Astrocyte (in vitro differentiated cells and primary cell): ENCODE data around the gene MMS19. TPM values are rescaled to one million over a fixed set of nuclear protein-coding genes. Genes with fewer than 3 reads are reported as not detected.

Experiments
- DNase-seq: peaks from one replicate; pipeline ENCODE4 v3.0.0-alpha.2; 2010; ENCODE audit warnings: low read depth
- FAIRE-seq: peaks from 2 replicates; lab custom pipeline; 2011; peaks lifted over from hg19 to GRCh38; lab: Jason Lieb, UNC
- H2AFZ ChIP-seq: 2 replicates; pipeline ENCODE4 v1.6.0; 2012; ENCODE audit warnings: low read depth, low read length, inconsistent platforms
- H3K27ac ChIP-seq: 2 replicates; pipeline ENCODE4 v1.5.1; 2011; ENCODE audit warnings: low read depth, low read length, inconsistent platforms
- H3K27me3 ChIP-seq: 2 replicates; pipeline ENCODE4 v1.6.0; 2011; ENCODE audit warnings: low read length, inconsistent platforms; ENCODE audit not compliant: insufficient read depth
- H3K36me3 ChIP-seq: 2 replicates; pipeline ENCODE4 v1.5.1; 2011; ENCODE audit warnings: low read length, inconsistent platforms; ENCODE audit not compliant: insufficient read depth
- H3K4me1 ChIP-seq: 2 replicates; pipeline ENCODE4 v1.5.1; 2011; ENCODE audit warnings: low read length, inconsistent platforms; ENCODE audit not compliant: insufficient read depth
- H3K4me2 ChIP-seq: 2 replicates; pipeline ENCODE4 v1.6.0; 2012; ENCODE audit warnings: low read length, inconsistent platforms
- H3K4me3 ChIP-seq: 2 replicates; pipeline ENCODE4 v1.5.1; 2011; ENCODE audit warnings: low read depth, mild to moderate bottlenecking, low read length, inconsistent platforms; ENCODE audit not compliant: insufficient read depth
- H3K79me2 ChIP-seq: 2 replicates; pipeline ENCODE4 v1.6.0; 2012; ENCODE audit warnings: mild to moderate bottlenecking, low read length, inconsistent platforms; ENCODE audit not compliant: insufficient read depth
- H3K9ac ChIP-seq: 2 replicates; pipeline ENCODE4 v1.6.0; 2012; ENCODE audit warnings: mild to moderate bottlenecking, low read length, inconsistent platforms
- H3K9me3 ChIP-seq: 2 replicates; pipeline ENCODE4 v1.5.1; 2012; ENCODE audit warnings: low read depth, mild to moderate bottlenecking, low read length, inconsistent platforms; ENCODE audit not compliant: insufficient read depth
- H4K20me1 ChIP-seq: 2 replicates; pipeline ENCODE4 v1.6.0; 2012; ENCODE audit warnings: low read length, inconsistent platforms; ENCODE audit not compliant: insufficient read depth
- H3K27ac Mint-ChIP-seq: one replicate; pipeline ENCODE4 v1.8.0; 2021; ENCODE audit warnings: mild to moderate bottlenecking, mixed read lengths; ENCODE audit not compliant: unreplicated experiment
- H3K27me3 Mint-ChIP-seq: one replicate; pipeline ENCODE4 v1.8.0; 2021; ENCODE audit warnings: low read depth, mixed read lengths; ENCODE audit not compliant: unreplicated experiment
- H3K36me3 Mint-ChIP-seq: one replicate; pipeline ENCODE4 v1.8.0; 2021; ENCODE audit warnings: low read depth, mixed read lengths; ENCODE audit not compliant: unreplicated experiment
- H3K4me1 Mint-ChIP-seq: one replicate; pipeline ENCODE4 v1.8.0; 2021; ENCODE audit warnings: low read depth, mixed read lengths; ENCODE audit not compliant: unreplicated experiment
- H3K4me3 Mint-ChIP-seq: one replicate; pipeline ENCODE4 v1.8.0; 2021; ENCODE audit warnings: mild to moderate bottlenecking, moderate library complexity, mixed read lengths; ENCODE audit not compliant: unreplicated experiment
- H3K9me3 Mint-ChIP-seq: one replicate; pipeline ENCODE4 v1.8.0; 2021; ENCODE audit warnings: mild to moderate bottlenecking, mixed read lengths; ENCODE audit not compliant: unreplicated experiment
- CTCF ChIP-seq: IDR thresholded peaks from 2 replicates; pipeline ENCODE4 v1.5.1; 2011; ENCODE audit warnings: low read depth, mild to moderate bottlenecking, inconsistent platforms, low read length, moderate library complexity; ENCODE audit not compliant: insufficient read depth
- EZH2 ChIP-seq: IDR thresholded peaks from 2 replicates; pipeline ENCODE4 v1.6.1; 2012; ENCODE audit warnings: mild to moderate bottlenecking, low read length, inconsistent platforms; ENCODE audit not compliant: insufficient read depth
- total RNA-seq: library from RNA; stranded (reverse); gene quantifications from 2 replicates; pipeline ENCODE4 v1.2.1, GENCODE V29; 2021

Gene MMS19
- total RNA-seq, 1 donor from 2014 or later = 84.4 TPM

GRCh38 chr10:97408496-97408992, 89.7 kb downstream of the MMS19 start:
- Histone ChIP-seq H3K9ac (no peak overlapping the region), H4K20me1 (no peaks in the 10 kb centered on the region), H3K36me3 (no peaks in the 10 kb centered on the region), H3K79me2 (no peaks in the 10 kb centered on the region), H3K4me3 (no peak overlapping the region), H3K27me3 (no peaks in the 10 kb centered on the region), H2AFZ (no peak overlapping the region), H3K9me3 (no peaks in the 10 kb centered on the region), H3K4me2 (no peak overlapping the region), H3K4me1 (peaks cover 13% of the 10 kb centered on the region), H3K27ac (no peak overlapping the region)
- Mint-ChIP-seq H3K4me1 (peaks cover 13% of the 10 kb centered on the region), H3K4me3 (no peak overlapping the region), H3K36me3 (no peaks in the 10 kb centered on the region), H3K27me3 (no peaks in the 10 kb centered on the region), H3K9me3 (no peaks in the 10 kb centered on the region), H3K27ac (no peak overlapping the region)
- DNase-seq (no peak), FAIRE-seq (no peak)
- TF ChIP-seq EZH2 = no peak
- no peak for TF ChIP-seq CTCF

Other genes with a start within 250 kb of the MMS19 start
- 9.0 and 9.2 TPM in 2 replicates for gene ARHGAP19, start 205.8 kb downstream of the MMS19 start, total RNA-seq
- gene FRAT1, start 179.2 kb downstream of the MMS19 start, total RNA-seq = 1.4 and 2.5 TPM in 2 replicates
- 7.4 and 7.8 TPM in 2 replicates for gene FRAT2, start 163.7 kb downstream of the MMS19 start, total RNA-seq
- gene RRP12, start 97.1 kb downstream of the MMS19 start, total RNA-seq = 45.0 and 52.1 TPM in 2 replicates
- gene PGAM1, start 72.2 kb downstream of the MMS19 start, total RNA-seq = 706 and 719 TPM in 2 replicates
- gene EXOSC1, start 52.4 kb downstream of the MMS19 start, total RNA-seq = 37.9 and 38.6 TPM in 2 replicates
- gene ZDHHC16, start 52.2 kb downstream of the MMS19 start, total RNA-seq = 51.1 and 53.5 TPM in 2 replicates
- gene UBTD1, start 502 bp upstream of the MMS19 start, total RNA-seq = 73.1 and 81.9 TPM in 2 replicates
- 0.22 and 0.36 TPM in 2 replicates for gene ANKRD2, start 74.4 kb upstream of the MMS19 start, total RNA-seq
- gene HOGA1, start 86.0 kb upstream of the MMS19 start, total RNA-seq = 0.23 and 0.31 TPM in 2 replicates
- not detected in 2 replicates for gene C10orf62, start 91.3 kb upstream of the MMS19 start, total RNA-seq
- gene MORN4, start 135.1 kb upstream of the MMS19 start, total RNA-seq = 15.8 and 16.2 TPM in 2 replicates
- gene PI4K2A, start 142.2 kb upstream of the MMS19 start, total RNA-seq = 32.9 and 37.8 TPM in 2 replicates
- gene AVPI1, start 188.8 kb upstream of the MMS19 start, total RNA-seq = 5.0 and 5.6 TPM in 2 replicates
- gene MARVELD1, start 215.3 kb upstream of the MMS19 start, total RNA-seq = 69.7 and 79.2 TPM in 2 replicates
- gene ZFYVE27, start 238.7 kb upstream of the MMS19 start, total RNA-seq = 31.3 and 32.8 TPM in 2 replicates